Calu3 (cell line): ENCODE data around the gene HAGHL. TPM values are rescaled to one million over a fixed set of nuclear protein-coding genes. Genes with fewer than 3 reads are reported as not detected.

Source experiments
- BruUV-seq: library from RNA; stranded (reverse); fragments of 400-500 nt; replicated peaks from 2 replicates; lab custom pipeline; 2021; lab: Mats Ljungman, UMichigan
- CTCF ChIA-PET: fragments of 300-600 bp; sonication (Branson Sonifier 250); formaldehyde crosslinking; loops from one replicate; lab custom pipeline; 2022; ENCODE audit warnings: antibody characterized with exemption; lab: Charles Lee
- DNase-seq: peaks from one replicate; pipeline ENCODE4 v3.0.0; 2022
- H3K27ac Mint-ChIP-seq: one replicate; pipeline ENCODE4 v1.8.0; 2022; ENCODE audit warnings: mixed read lengths; ENCODE audit not compliant: unreplicated experiment
- H3K27me3 Mint-ChIP-seq: one replicate; pipeline ENCODE4 v1.8.0; 2022; ENCODE audit warnings: mixed read lengths; ENCODE audit not compliant: unreplicated experiment
- H3K36me3 Mint-ChIP-seq: one replicate; pipeline ENCODE4 v1.8.0; 2022; ENCODE audit warnings: mild to moderate bottlenecking, moderate library complexity, mixed read lengths; ENCODE audit not compliant: insufficient read depth, unreplicated experiment
- H3K4me1 Mint-ChIP-seq: one replicate; pipeline ENCODE4 v1.8.0; 2022; ENCODE audit warnings: mild to moderate bottlenecking, low read depth, mixed read lengths; ENCODE audit not compliant: unreplicated experiment
- H3K4me3 Mint-ChIP-seq: one replicate; pipeline ENCODE4 v1.8.0; 2022; ENCODE audit warnings: mild to moderate bottlenecking, low read depth, moderate library complexity, mixed read lengths; ENCODE audit not compliant: unreplicated experiment
- H3K9me3 Mint-ChIP-seq: one replicate; pipeline ENCODE4 v1.8.0; 2022; ENCODE audit warnings: low read depth, mixed read lengths; ENCODE audit not compliant: unreplicated experiment
- intact Hi-C: fragments of 100-400 bp; cut with micrococcal nuclease; formaldehyde crosslinking; loops from one replicate; pipeline ENCODE4 v1.10.0; 2022; ENCODE audit not compliant: unreplicated experiment
- total RNA-seq: library from RNA; stranded (reverse); gene quantifications from 2 replicates; pipeline ENCODE4 v1.2.3, GENCODE V29; 2022
- TF ChIP-seq, protein P1 (sequence below): fragments of 200-600 bp; IDR thresholded peaks from one replicate; pipeline ENCODE4 v1.8.0; 2022; ENCODE audit warnings: antibody characterized with exemption; ENCODE audit not compliant: unreplicated experiment

HAGHL gene
- total RNA-seq, 1 experiment from 2014 or later, result 11.7 TPM

GRCh38 chr16:694863-695354 lies 32.0 kb upstream of the HAGHL start:
- Mint-ChIP-seq H3K36me3 (peaks cover 30% of the 10 kb centered on the region), H3K27me3 (peaks cover 87% of the 10 kb centered on the region), H3K4me3 (peak overlapping the region; percentile 59), H3K4me1 (peaks cover 9% of the 10 kb centered on the region), H3K9me3 (no peaks in the 10 kb centered on the region), H3K27ac (no peak overlapping the region)
- CTCF ChIA-PET, result interaction anchor here (0.5 to 1.8 kb wide), 3 partner anchors 12 to 1154 kb away, joined by 3 to 4 read pairs (median 4); no protein-coding TSS in a partner anchor
- no TSS peak for BruUV-seq
- no peak for DNase-seq
- TF ChIP-seq, protein P1, sequence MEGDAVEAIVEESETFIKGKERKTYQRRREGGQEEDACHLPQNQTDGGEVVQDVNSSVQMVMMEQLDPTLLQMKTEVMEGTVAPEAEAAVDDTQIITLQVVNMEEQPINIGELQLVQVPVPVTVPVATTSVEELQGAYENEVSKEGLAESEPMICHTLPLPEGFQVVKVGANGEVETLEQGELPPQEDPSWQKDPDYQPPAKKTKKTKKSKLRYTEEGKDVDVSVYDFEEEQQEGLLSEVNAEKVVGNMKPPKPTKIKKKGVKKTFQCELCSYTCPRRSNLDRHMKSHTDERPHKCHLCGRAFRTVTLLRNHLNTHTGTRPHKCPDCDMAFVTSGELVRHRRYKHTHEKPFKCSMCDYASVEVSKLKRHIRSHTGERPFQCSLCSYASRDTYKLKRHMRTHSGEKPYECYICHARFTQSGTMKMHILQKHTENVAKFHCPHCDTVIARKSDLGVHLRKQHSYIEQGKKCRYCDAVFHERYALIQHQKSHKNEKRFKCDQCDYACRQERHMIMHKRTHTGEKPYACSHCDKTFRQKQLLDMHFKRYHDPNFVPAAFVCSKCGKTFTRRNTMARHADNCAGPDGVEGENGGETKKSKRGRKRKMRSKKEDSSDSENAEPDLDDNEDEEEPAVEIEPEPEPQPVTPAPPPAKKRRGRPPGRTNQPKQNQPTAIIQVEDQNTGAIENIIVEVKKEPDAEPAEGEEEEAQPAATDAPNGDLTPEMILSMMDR, result no peak
- intact Hi-C loops, result no loop called here

DNA sequence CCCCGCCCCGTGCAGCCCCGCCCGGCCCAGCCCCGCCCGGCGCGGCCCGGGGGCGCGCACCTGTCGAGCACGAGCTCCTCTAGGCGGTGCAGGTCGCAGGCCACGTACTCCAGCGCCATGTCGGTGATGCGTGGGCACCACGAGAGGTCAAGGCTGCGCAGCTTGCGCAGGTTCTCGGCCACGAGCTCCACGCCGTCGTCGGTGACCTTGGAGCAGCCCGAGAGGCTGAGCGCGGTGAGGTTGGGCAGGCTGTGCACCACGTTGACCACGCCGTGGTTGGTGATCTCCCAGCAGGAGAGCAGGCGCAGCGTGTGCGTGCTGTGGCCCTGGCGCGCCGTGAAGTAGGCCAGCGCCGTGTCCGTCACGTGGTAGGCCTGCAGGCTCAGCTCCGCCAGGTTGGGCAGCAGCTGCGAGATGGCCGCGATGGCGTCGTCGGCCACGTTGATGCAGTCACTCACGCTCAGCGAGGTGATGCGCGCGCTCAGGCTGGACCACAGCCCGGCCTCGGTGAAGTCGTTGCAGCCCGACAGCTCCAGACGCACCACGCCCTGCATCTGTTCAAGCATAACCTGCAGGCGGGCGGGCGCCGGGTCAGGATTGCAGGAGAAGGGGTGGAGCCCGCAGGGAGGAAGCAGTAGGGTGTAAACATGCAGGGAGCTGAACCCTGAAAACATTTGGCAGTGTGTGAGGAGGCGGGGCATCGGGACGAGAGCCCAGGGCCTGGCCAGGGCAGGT lies 31.4 kb upstream of the HAGHL start:
- peak overlapping the region; percentile 59 for H3K4me3 Mint-ChIP-seq
- TF ChIP-seq, protein P1, result no peak
- peaks cover 94% of the 10 kb centered on the region for H3K27me3 Mint-ChIP-seq
- intact Hi-C loops, result no loop called here
- H3K9me3 Mint-ChIP-seq, result no peaks in the 10 kb centered on the region
- H3K36me3 Mint-ChIP-seq, result peaks cover 24% of the 10 kb centered on the region
- peak; percentile 60 for DNase-seq
- H3K4me1 Mint-ChIP-seq, result peaks cover 9% of the 10 kb centered on the region
- no peak overlapping the region for H3K27ac Mint-ChIP-seq
- no TSS peak for BruUV-seq
- CTCF ChIA-PET, result interaction anchor here (0.6 to 1.8 kb wide), 3 partner anchors 11 to 1327 kb away, joined by 4 to 5 read pairs (median 4); no protein-coding TSS in a partner anchor

DNA sequence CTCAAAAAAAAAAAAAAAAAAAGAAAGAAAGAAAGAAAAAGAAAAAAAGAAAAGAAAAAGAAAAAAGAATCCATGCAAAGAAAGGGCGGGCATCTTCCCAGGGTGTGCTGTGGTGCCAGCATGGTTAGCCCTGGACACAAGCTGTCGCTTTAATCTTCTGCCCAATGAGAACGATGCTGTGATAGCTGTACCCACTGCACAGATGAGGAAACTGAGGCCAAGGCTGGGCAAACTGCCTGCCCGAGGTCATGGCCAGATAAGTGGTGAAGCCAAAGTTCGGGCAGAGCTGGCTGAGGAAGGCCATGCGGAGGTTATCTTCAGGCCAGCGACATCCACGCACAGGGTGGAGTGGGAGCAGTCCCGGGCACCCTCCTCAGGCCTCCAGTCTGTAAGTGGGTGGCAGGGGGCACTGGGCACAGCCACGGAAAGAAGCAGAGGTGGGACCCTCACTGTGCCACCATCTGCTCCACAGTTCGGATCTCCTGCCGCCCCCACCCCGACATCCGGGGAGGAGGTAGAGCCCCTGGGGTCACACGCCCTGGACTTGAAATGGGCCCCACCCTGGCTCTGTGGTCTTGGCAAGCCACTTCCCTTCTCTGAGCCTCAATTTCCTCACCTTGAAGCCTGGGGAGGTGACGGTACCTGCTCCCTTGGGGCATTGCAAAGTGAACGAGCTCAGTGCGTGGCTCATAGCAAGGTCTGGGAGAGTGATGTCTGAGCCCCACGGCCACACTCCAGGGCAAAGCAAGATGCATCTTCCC lies 27.8 kb upstream of the HAGHL start:
- DNase-seq, result no peak
- Mint-ChIP-seq H3K27ac (no peak overlapping the region), H3K9me3 (no peaks in the 10 kb centered on the region), H3K4me1 (peaks cover 9% of the 10 kb centered on the region), H3K36me3 (peaks cover 5% of the 10 kb centered on the region), H3K4me3 (no peak overlapping the region), H3K27me3 (peaks cover 99% of the 10 kb centered on the region)
- TF ChIP-seq, protein P1, result no peak
- CTCF ChIA-PET, result interaction anchor here (0.7 kb wide), 1 partner anchor 169 kb away, joined by 4 read pairs; no protein-coding TSS in a partner anchor
- BruUV-seq, result no TSS peak
- intact Hi-C loops, result no loop called here

- H3K27me3 Mint-ChIP-seq, result peaks cover 90% of the 10 kb centered on the region
- H3K36me3 Mint-ChIP-seq, result peaks cover 9% of the 10 kb centered on the region
- H3K9me3 Mint-ChIP-seq, result no peaks in the 10 kb centered on the region
- no peak overlapping the region for H3K27ac Mint-ChIP-seq
- TF ChIP-seq, protein P1, result no peak
- peaks cover 2% of the 10 kb centered on the region for H3K4me1 Mint-ChIP-seq
- CTCF ChIA-PET, result no interaction called here
- no peak overlapping the region for H3K4me3 Mint-ChIP-seq
- peak; percentile 61 for DNase-seq
- no TSS peak for BruUV-seq
- intact Hi-C loops, result no loop called here
Measured at GRCh38 chr16:700684-701584, 26.0 kb upstream of the HAGHL start.
